NCI-H1105 treated with DMSO at 0.1 percent for 48 hours (cell line): ENCODE results near the gene A4GNT.

Experiments used
- DNase-seq: peaks from one replicate; lab custom pipeline; 2025; lab: John Stamatoyannopoulos, UW

Gene A4GNT

DNA sequence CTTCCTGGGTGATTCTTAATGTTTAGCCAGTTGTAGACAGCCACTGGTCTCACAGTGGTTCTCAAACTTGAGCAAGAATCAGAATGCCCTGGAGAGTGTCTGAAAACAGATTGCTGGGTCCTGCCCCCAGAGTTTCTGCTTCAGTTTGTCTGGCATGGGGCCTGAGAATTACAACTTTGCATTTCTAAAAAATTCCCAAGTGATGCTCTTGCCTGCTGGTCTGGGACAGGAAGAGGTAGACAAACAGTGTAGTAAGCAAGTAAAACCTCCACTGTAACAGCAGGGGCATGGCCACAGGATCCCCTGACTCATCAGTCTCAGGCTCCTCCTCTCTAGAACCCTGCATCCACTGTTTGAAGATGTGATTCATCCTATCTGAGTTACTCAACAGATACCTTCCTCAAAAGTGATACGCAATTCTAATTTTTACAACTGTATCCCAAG, 53.3 kb downstream of the A4GNT start:
- DNase-seq = no peak

GRCh38 chr3:138078096-138078495, 54.1 kb downstream of the A4GNT start:
- no peak for DNase-seq
